Hepatocyte (in vitro differentiated cells): ENCODE data around the gene ASPSCR1.

Experiments
- EZH2 ChIP-seq: fragments of 200-600 bp; sonication (generic); IDR thresholded peaks from 2 replicates; pipeline ENCODE4 v1.6.1; 2016; ENCODE audit warnings: antibody characterized with exemption, mild to moderate bottlenecking, borderline replicate concordance
- EZH2phosphoT487 ChIP-seq: fragments of 200-600 bp; sonication (generic); IDR thresholded peaks from one replicate; pipeline ENCODE4 v1.6.1; 2018; ENCODE audit warnings: antibody characterized with exemption, mild to moderate bottlenecking, low read depth, moderate library complexity; ENCODE audit not compliant: unreplicated experiment, severe bottlenecking
- TF ChIP-seq, protein P1 (sequence below): fragments of 200-600 bp; sonication (generic); IDR thresholded peaks from 2 replicates; pipeline ENCODE4 v1.5.1; 2016; ENCODE audit warnings: antibody characterized with exemption, mild to moderate bottlenecking; ENCODE audit not compliant: poor library complexity

DNA sequence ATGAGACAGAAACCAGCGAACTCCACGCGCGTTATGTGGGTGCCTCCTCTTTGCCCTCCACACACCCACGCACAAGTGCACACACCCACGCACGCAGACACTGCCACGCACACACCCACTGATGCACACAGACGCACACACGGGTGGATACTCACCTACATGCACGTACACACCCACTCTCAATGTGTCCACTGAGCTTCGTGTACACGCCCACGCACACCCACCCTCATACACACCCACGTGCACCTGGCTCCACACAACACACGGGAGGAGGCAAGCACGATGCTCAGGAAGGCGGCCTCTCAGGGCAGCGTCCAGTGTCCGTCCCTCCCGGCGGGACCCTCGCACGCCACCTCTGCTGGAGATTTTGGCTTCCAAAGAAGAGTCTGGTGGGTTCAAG is 70.0 kb downstream of the ASPSCR1 start:
- TF ChIP-seq, protein P1, sequence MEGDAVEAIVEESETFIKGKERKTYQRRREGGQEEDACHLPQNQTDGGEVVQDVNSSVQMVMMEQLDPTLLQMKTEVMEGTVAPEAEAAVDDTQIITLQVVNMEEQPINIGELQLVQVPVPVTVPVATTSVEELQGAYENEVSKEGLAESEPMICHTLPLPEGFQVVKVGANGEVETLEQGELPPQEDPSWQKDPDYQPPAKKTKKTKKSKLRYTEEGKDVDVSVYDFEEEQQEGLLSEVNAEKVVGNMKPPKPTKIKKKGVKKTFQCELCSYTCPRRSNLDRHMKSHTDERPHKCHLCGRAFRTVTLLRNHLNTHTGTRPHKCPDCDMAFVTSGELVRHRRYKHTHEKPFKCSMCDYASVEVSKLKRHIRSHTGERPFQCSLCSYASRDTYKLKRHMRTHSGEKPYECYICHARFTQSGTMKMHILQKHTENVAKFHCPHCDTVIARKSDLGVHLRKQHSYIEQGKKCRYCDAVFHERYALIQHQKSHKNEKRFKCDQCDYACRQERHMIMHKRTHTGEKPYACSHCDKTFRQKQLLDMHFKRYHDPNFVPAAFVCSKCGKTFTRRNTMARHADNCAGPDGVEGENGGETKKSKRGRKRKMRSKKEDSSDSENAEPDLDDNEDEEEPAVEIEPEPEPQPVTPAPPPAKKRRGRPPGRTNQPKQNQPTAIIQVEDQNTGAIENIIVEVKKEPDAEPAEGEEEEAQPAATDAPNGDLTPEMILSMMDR = no peak
- no peak for TF ChIP-seq EZH2
- TF ChIP-seq EZH2phosphoT487 = no peak
